ENCODE measurements around the gene PLCL1. TPM values are rescaled to one million over a fixed set of nuclear protein-coding genes. Genes with fewer than 3 reads are reported as not detected.

Gene PLCL1
- total and polyA plus RNA-seq, 2 donors (not counting 3 experiments of a cell fraction or from before 2014, with no cell fraction given), result 0.79 to 3.4 TPM

GRCh38 chr2:197929008-197929885 lies 124.9 kb downstream of the PLCL1 start:
- TF ChIP-seq POLR2AphosphoS5 (IDR thresholded peaks at IDR 0.05; ENCODE audit: insufficient read depth, low read depth, low read length) (peak; percentile 89), EZH2 (IDR thresholded peaks at IDR 0.05; ENCODE audit: borderline replicate concordance, low read depth, low read length, severe bottlenecking) (no peak), FOS (IDR thresholded peaks at IDR 0.05; ENCODE audit: borderline replicate concordance, insufficient read depth, low read length) (peak; percentile 85), JUN (IDR thresholded peaks at IDR 0.05; ENCODE audit: borderline replicate concordance, insufficient read depth, insufficient read length, low read depth) (peak; percentile 69), POLR2A (IDR thresholded peaks at IDR 0.05; ENCODE audit: low read depth, low read length) (no peak), MYC (IDR thresholded peaks at IDR 0.05; ENCODE audit: low read depth, low read length) (no peak), GATA2 (IDR thresholded peaks at IDR 0.05; ENCODE audit: insufficient read depth, insufficient read length, low read depth, low read length) (peak; percentile 98)
- TF ChIP-seq, protein P1, sequence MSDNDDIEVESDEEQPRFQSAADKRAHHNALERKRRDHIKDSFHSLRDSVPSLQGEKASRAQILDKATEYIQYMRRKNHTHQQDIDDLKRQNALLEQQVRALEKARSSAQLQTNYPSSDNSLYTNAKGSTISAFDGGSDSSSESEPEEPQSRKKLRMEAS (IDR thresholded peaks at IDR 0.05; ENCODE audit: insufficient read depth, insufficient read length), result no peak
- TF ChIP-seq, protein P2, sequence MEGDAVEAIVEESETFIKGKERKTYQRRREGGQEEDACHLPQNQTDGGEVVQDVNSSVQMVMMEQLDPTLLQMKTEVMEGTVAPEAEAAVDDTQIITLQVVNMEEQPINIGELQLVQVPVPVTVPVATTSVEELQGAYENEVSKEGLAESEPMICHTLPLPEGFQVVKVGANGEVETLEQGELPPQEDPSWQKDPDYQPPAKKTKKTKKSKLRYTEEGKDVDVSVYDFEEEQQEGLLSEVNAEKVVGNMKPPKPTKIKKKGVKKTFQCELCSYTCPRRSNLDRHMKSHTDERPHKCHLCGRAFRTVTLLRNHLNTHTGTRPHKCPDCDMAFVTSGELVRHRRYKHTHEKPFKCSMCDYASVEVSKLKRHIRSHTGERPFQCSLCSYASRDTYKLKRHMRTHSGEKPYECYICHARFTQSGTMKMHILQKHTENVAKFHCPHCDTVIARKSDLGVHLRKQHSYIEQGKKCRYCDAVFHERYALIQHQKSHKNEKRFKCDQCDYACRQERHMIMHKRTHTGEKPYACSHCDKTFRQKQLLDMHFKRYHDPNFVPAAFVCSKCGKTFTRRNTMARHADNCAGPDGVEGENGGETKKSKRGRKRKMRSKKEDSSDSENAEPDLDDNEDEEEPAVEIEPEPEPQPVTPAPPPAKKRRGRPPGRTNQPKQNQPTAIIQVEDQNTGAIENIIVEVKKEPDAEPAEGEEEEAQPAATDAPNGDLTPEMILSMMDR (IDR thresholded peaks at IDR 0.05; ENCODE audit: extremely low read depth in 1 of 2, insufficient read depth in 1 of 2, low read depth in 1 of 2, low read length in 2 of 2), result no peak
- no peaks in the 10 kb centered on the region for H3K9me3 ChIP-seq (replicated peaks; ENCODE audit: control insufficient read depth, insufficient read depth, low read length)
- no TSS peak for BruUV-seq (replicated peaks)
- H2AFZ ChIP-seq (ENCODE audit: low read depth, low read length), result peak overlapping the region; percentile 3
- no peak overlapping the region for H3K4me3 ChIP-seq (replicated peaks in 1 of 3; ENCODE audit: insufficient read depth in 1 of 3, low read depth in 1 of 3, low read length in 3 of 3)
- peak overlapping the region; percentile 73 for H3K4me2 ChIP-seq (ENCODE audit: insufficient read depth, low read length)
- H3K27ac ChIP-seq (ENCODE audit: insufficient read depth, low read depth, low read length), result peak overlapping the region; percentile 52
- peaks cover 21% of the 10 kb centered on the region for H3K4me1 ChIP-seq (ENCODE audit: control insufficient read depth, extremely low read depth, insufficient read depth, low read length)
- H3K9ac ChIP-seq (replicated peaks; ENCODE audit: extremely low read depth, insufficient read depth, low read length), result no peak overlapping the region
- POLR2A ChIA-PET, result no interaction called here
- dilution Hi-C loops (cut with MboI; ENCODE audit: extremely low pct_ligation_motif_present, low sequenced_read_pairs) (no loop called here), intact Hi-C loops (cut with micrococcal nuclease) (loop anchor here (1.0 to 5.0 kb wide), 3 partner anchors 102 to 188 kb away; partner anchors contain the start of gene PLCL1)
- H3K9me1 ChIP-seq (replicated peaks; ENCODE audit: control insufficient read depth, extremely low read depth, insufficient read depth, low read length), result no peaks in the 10 kb centered on the region
- H4K20me1 ChIP-seq (replicated peaks; ENCODE audit: control insufficient read depth, extremely low read depth, insufficient read depth, low read length), result no peaks in the 10 kb centered on the region
- DNase-seq (ENCODE audit: low read depth, low spot score), result peak; percentile 91
- H3K36me3 ChIP-seq (ENCODE audit: control insufficient read depth in 2 of 2, extremely low read depth in 1 of 2, insufficient read depth in 2 of 2, low read length in 2 of 2), result no peaks in the 10 kb centered on the region
- no peaks in the 10 kb centered on the region for H3K79me2 ChIP-seq (ENCODE audit: control insufficient read depth, insufficient read depth, low read length)
- CTCF ChIA-PET, result interaction anchor here (0.7 to 1.0 kb wide), 4 partner anchors 8 to 198 kb away, joined by 3 read pairs; no protein-coding TSS in a partner anchor
- no peaks in the 10 kb centered on the region for H3K27me3 ChIP-seq (ENCODE audit: control insufficient read depth in 2 of 2, insufficient read depth in 2 of 2, low read length in 2 of 2)
- peak; percentile 90 for FAIRE-seq
